Rectal smooth muscle tissue (tissue), 1 donor: ENCODE measurements around the gene GPC6.

Experiments
- H3K27ac ChIP-seq: one replicate; pipeline ENCODE4 v1.7.0; 2013; ENCODE audit warnings: low read depth, low read length, inconsistent platforms
- H3K27me3 ChIP-seq: one replicate; pipeline ENCODE4 v1.7.0; 2013; ENCODE audit warnings: low read length; ENCODE audit not compliant: control insufficient read depth, insufficient read depth
- H3K36me3 ChIP-seq: one replicate; pipeline ENCODE4 v1.7.0; 2013; ENCODE audit warnings: low read length; ENCODE audit not compliant: control insufficient read depth, insufficient read depth
- H3K4me1 ChIP-seq: one replicate; pipeline ENCODE4 v1.7.0; 2013; ENCODE audit warnings: low read length; ENCODE audit not compliant: control insufficient read depth, insufficient read depth
- H3K4me3 ChIP-seq: one replicate; pipeline ENCODE4 v1.7.0; 2013; ENCODE audit warnings: low read length
- H3K9ac ChIP-seq: one replicate; pipeline ENCODE4 v1.7.0; 2013; ENCODE audit warnings: low read length

The GPC6 gene

DNA sequence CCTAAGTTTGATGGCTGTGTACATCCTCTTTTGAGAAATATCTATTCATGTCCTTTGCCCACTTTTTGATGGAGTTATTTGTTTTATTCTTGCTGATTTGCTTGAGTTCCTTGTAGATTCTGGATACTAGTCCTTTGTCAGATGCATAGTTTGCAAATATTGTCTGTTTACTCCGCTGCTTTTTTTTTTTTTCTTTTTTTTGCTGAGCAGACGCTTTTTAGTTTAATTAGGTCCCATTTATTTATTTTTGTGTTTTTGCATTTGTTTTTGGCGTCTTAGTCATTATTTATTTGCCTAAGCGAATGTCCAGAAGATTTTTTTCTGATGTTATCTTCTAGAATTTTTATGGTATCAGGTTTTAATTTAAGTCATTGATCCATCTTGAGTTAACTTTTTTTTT is 114.9 kb downstream of the GPC6 start:
- H3K27me3 ChIP-seq: no peaks in the 10 kb centered on the region
- H3K4me1 ChIP-seq: no peaks in the 10 kb centered on the region
- no peak overlapping the region for H3K9ac ChIP-seq
- no peaks in the 10 kb centered on the region for H3K36me3 ChIP-seq
- no peak overlapping the region for H3K27ac ChIP-seq
- no peak overlapping the region for H3K4me3 ChIP-seq

DNA sequence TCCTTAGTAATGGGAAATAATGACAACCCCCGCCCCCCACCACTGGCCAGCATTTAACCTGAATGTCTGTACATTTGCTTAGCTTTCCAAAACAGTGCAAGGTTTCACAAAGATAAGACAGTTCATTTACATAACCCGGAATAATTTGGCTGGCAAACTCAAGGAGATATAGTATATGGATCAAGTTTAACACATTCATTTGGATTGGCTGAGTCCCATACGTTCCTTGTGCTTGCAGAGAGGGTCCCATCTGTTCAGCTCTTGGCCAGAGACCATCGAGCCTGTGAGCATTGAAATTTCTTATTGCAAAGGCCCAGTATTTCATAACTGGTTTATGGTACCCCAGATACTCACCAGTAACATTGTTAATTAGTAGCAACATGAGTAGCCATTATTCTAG is 116.5 kb downstream of the GPC6 start:
- no peaks in the 10 kb centered on the region for H3K4me1 ChIP-seq
- no peak overlapping the region for H3K27ac ChIP-seq
- no peaks in the 10 kb centered on the region for H3K36me3 ChIP-seq

DNA sequence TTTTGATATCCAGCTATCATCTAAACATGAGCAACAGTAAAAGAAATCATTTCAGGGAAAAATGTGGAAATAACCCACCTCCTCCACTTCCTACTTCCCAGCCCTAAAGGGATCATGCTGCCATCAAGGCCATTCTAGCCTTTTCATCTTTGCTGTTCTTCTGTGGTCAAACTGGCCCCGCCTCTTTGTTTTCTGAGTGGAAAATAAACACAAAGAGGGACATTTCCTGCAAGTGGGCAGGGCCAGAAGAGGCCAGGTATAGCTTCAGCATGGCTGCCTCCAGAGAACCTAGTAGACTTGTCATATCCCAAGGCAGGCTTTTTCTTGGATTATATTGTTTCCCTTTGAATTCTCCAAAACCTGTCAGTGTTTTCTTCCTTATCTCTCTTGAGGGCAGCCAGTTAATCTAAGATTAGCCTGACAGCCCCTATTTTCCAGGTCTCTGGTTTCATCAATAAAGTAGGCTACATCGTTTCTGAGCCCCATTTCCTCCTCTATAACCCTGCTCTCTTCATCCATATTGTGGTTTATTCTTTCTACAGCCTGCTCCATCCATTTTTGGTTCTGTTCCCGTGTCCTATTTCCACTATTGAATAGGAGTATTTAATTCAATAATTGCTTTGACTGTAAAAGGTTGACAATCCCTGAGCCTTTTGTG is 117.6 kb downstream of the GPC6 start:
- H3K27me3 ChIP-seq: no peaks in the 10 kb centered on the region
- no peaks in the 10 kb centered on the region for H3K4me1 ChIP-seq
- no peak overlapping the region for H3K4me3 ChIP-seq
- H3K27ac ChIP-seq: no peak overlapping the region
- no peaks in the 10 kb centered on the region for H3K36me3 ChIP-seq
- H3K9ac ChIP-seq: no peak overlapping the region

More for the DNA sequence above, 116.5 kb downstream of the GPC6 start:
- Histone ChIP-seq H3K27me3 (no peaks in the 10 kb centered on the region), H3K4me3 (no peak overlapping the region), H3K9ac (no peak overlapping the region)

- Histone ChIP-seq H3K36me3 (no peaks in the 10 kb centered on the region), H3K4me1 (no peaks in the 10 kb centered on the region), H3K27ac (no peak overlapping the region), H3K27me3 (no peaks in the 10 kb centered on the region), H3K4me3 (no peak overlapping the region), H3K9ac (no peak overlapping the region)
These were observed 118.4 kb downstream of the GPC6 start for GRCh38 chr13:93345024-93345423.

DNA sequence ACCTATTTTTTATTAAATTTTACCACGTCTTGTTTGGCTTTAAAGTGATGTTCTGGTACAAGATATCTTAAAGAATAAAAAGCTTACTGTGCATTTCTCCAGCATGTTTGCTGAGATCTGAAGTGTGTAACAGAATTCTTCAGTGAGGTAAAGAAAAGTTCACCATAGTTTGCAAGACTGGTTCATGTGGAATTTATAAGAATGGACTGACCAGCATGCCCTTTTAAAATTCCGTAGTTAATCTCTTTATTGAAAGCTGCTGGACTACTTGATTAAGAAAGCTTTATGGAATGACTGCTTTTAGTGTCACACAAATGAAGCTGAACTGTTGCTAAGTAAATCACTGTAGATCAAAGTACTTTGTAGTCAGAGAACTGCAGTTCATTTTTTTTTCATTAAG is 119.2 kb downstream of the GPC6 start:
- no peak overlapping the region for H3K9ac ChIP-seq
- no peak overlapping the region for H3K27ac ChIP-seq
- no peak overlapping the region for H3K4me3 ChIP-seq
- no peaks in the 10 kb centered on the region for H3K27me3 ChIP-seq
- H3K36me3 ChIP-seq: no peaks in the 10 kb centered on the region
- no peaks in the 10 kb centered on the region for H3K4me1 ChIP-seq

DNA sequence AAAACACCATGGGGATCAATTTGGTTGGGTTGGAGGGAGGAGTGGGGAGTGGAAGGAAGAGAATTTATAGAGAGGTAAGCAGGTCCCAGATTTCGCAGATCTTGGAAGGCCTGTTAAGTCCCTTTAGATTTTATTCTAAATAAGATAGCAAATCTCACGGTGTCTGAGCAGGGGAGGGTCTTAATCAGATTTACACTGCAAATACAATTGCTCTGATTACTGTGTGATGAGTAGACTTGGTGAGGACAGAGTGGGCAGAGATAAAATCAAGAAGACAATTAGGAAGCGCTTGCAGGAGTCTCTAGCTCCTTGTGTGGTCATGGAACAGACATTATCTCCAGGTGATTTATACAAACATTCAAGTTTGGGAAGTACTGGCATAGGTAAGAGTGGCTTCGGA is 126.0 kb downstream of the GPC6 start:
- H3K4me3 ChIP-seq: no peak overlapping the region
- H3K36me3 ChIP-seq: no peaks in the 10 kb centered on the region
- no peak overlapping the region for H3K9ac ChIP-seq
- no peaks in the 10 kb centered on the region for H3K4me1 ChIP-seq
- H3K27me3 ChIP-seq: no peaks in the 10 kb centered on the region
- H3K27ac ChIP-seq: no peak overlapping the region

DNA sequence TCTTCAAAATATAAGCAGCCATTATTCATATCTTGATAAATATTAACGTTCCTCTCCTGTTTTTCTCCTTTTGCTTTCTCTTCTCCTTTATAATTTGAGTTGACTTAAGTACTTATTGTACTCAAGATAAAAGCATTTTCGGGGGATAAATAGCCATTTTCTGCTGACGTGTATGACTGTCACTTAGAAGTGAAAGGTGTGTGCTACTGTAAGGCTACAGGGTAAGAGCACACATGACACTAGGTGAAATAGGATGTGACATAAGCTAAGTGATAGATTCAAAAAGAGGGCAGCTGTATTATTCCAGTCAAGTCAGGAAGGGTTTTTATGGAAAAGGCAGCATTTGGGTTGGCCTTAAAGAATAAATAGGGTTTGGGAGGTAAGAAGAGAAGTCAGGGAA is 128.5 kb downstream of the GPC6 start:
- no peaks in the 10 kb centered on the region for H3K27me3 ChIP-seq
- no peak overlapping the region for H3K4me3 ChIP-seq
- H3K27ac ChIP-seq: no peak overlapping the region
- no peaks in the 10 kb centered on the region for H3K4me1 ChIP-seq
- H3K9ac ChIP-seq: no peak overlapping the region
- H3K36me3 ChIP-seq: no peaks in the 10 kb centered on the region

- H3K36me3 ChIP-seq: no peaks in the 10 kb centered on the region
- H3K9ac ChIP-seq: no peak overlapping the region
- H3K4me1 ChIP-seq: no peaks in the 10 kb centered on the region
- no peaks in the 10 kb centered on the region for H3K27me3 ChIP-seq
- H3K4me3 ChIP-seq: no peak overlapping the region
- no peak overlapping the region for H3K27ac ChIP-seq
These were observed 129.9 kb downstream of the GPC6 start for GRCh38 chr13:93356469-93356868.

DNA sequence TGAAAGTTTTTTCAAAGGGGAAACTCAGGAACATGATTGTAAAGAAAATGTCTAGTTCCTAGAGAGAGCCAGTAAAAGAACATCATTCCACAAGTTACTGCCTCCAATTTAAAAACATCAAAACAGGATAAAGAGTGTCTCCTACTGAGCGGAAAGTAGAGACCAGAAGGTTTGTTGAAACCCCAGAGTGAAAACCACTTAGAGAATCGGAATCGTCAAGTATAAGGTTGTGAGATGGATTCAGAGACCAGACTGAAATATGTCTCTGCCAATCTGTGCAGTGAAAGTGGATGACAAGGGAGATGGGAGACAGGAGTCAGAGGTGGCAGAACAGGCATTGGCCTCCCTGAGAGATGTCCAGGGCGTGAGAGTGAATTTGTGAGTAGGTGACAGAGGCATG is 133.4 kb downstream of the GPC6 start:
- Histone ChIP-seq H3K36me3 (no peaks in the 10 kb centered on the region), H3K27me3 (no peaks in the 10 kb centered on the region), H3K9ac (no peak overlapping the region), H3K4me3 (no peak overlapping the region), H3K4me1 (no peaks in the 10 kb centered on the region), H3K27ac (no peak overlapping the region)

- Histone ChIP-seq H3K27me3 (no peaks in the 10 kb centered on the region), H3K4me1 (no peaks in the 10 kb centered on the region), H3K9ac (no peak overlapping the region), H3K36me3 (no peaks in the 10 kb centered on the region), H3K4me3 (no peak overlapping the region), H3K27ac (no peak overlapping the region)
These were observed 135.1 kb downstream of the GPC6 start for GRCh38 chr13:93361703-93362102.

DNA sequence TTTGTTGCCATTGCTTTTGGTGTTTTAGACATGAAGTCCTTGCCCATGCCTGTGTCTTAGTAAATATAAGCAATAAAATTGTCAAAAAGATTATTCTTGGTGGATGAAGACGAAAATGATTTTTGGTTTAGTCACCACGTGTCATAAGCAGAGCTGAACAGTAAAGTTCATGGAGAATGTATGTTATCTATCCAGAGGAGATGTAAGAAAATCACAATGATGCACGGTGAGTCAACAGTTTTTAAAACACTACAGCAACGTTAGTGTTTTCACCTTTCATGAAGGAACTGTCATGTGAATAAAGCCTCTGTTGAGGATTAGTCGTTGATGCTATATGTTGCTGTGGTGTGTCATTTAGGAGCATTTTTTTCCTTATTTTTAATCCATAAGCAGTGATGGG is 137.6 kb downstream of the GPC6 start:
- Histone ChIP-seq H3K27me3 (no peaks in the 10 kb centered on the region), H3K4me3 (no peak overlapping the region), H3K27ac (no peak overlapping the region), H3K4me1 (no peaks in the 10 kb centered on the region), H3K36me3 (no peaks in the 10 kb centered on the region), H3K9ac (no peak overlapping the region)

DNA sequence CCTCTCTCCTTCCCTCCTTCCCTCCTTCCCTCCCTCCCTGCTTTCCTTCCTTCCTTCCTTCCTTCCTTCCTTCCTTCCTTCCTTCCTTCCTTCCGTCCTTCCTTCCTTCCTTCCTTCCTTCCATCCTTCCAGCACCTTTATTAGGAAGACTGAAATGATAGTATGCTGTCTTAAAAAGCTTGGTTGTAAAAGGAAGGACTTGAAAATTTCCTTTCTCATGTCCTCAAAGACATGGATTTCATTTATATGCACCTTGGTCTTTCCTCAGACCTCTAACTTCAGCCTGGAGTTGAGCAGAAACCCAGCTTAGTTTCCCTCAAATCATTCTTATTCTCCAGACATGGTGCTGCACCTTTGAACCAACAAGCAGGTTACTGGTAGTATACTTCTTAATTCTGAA is 141.7 kb downstream of the GPC6 start:
- H3K36me3 ChIP-seq: no peaks in the 10 kb centered on the region
- H3K4me3 ChIP-seq: no peak overlapping the region

GRCh38 chr13:93368718-93369117 is 142.1 kb downstream of the GPC6 start:
- Histone ChIP-seq H3K27me3 (no peaks in the 10 kb centered on the region), H3K36me3 (no peaks in the 10 kb centered on the region), H3K4me1 (no peaks in the 10 kb centered on the region), H3K4me3 (no peak overlapping the region), H3K9ac (no peak overlapping the region), H3K27ac (no peak overlapping the region)

More for the DNA sequence above, 141.7 kb downstream of the GPC6 start:
- no peak overlapping the region for H3K27ac ChIP-seq
- H3K9ac ChIP-seq: no peak overlapping the region
- no peaks in the 10 kb centered on the region for H3K4me1 ChIP-seq
- H3K27me3 ChIP-seq: no peaks in the 10 kb centered on the region
